DOHH2 (cell line): Measurements from ENCODE around the gene HMBS.

Experiments
- H3F3A ChIP-seq: fragments of 200-600 bp; sonication (generic), shearing (Covaris generic); 2 replicates; pipeline ENCODE4 v1.6.0; 2016; ENCODE audit warnings: antibody characterized with exemption, mild to moderate bottlenecking; ENCODE audit not compliant: control insufficient read depth, insufficient read depth
- H3K27ac ChIP-seq: fragments of 200-600 bp; sonication (generic); 2 replicates; pipeline ENCODE4 v1.5.1; 2014; ENCODE audit warnings: low read depth, mild to moderate bottlenecking, low read length, moderate library complexity
- H3K27me3 ChIP-seq: fragments of 200-600 bp; sonication (generic); 2 replicates; pipeline ENCODE4 v1.6.1; 2014; ENCODE audit warnings: mild to moderate bottlenecking, low read length, mixed read lengths; ENCODE audit not compliant: control insufficient read depth
- H3K36me3 ChIP-seq: fragments of 200-600 bp; sonication (generic); 2 replicates; pipeline ENCODE4 v1.6.1; 2014; ENCODE audit warnings: mild to moderate bottlenecking, low read length, moderate library complexity, mixed read lengths; ENCODE audit not compliant: control insufficient read depth
- H3K4me1 ChIP-seq: fragments of 200-600 bp; sonication (generic); 2 replicates; pipeline ENCODE4 v1.6.1; 2014; ENCODE audit warnings: mild to moderate bottlenecking, low read length, mixed read lengths; ENCODE audit not compliant: control insufficient read depth
- H3K4me2 ChIP-seq: fragments of 200-600 bp; sonication (generic); 2 replicates; pipeline ENCODE4 v1.6.0; 2014; ENCODE audit warnings: mild to moderate bottlenecking, low read length, moderate library complexity
- H3K4me3 ChIP-seq: fragments of 200-600 bp; sonication (generic); 2 replicates; pipeline ENCODE4 v1.5.1; 2014; ENCODE audit warnings: mild to moderate bottlenecking, low read length, mixed read lengths
- H3K79me2 ChIP-seq: fragments of 200-600 bp; sonication (generic); 2 replicates; pipeline ENCODE4 v1.6.1; 2014; ENCODE audit warnings: mild to moderate bottlenecking, low read length, mixed read lengths; ENCODE audit not compliant: control insufficient read depth
- H3K9me2 ChIP-seq: fragments of 200-600 bp; sonication (generic); replicated peaks from 2 replicates; pipeline ENCODE4 v1.6.1; 2014; ENCODE audit warnings: mild to moderate bottlenecking, low read length, mixed read lengths; ENCODE audit not compliant: control insufficient read depth
- H3K9me3 ChIP-seq: fragments of 200-600 bp; sonication (generic); 2 replicates; pipeline ENCODE4 v1.6.1; 2014; ENCODE audit warnings: antibody characterized with exemption, low read length, mixed read lengths; ENCODE audit not compliant: control insufficient read depth, insufficient read depth
- H4K20me1 ChIP-seq: fragments of 200-600 bp; sonication (generic); 2 replicates; pipeline ENCODE4 v1.6.0; 2014; ENCODE audit warnings: low read depth, mild to moderate bottlenecking, antibody characterized with exemption, low read length, moderate library complexity; ENCODE audit not compliant: control insufficient read depth, insufficient read depth
- EZH2phosphoT487 ChIP-seq: fragments of 200-600 bp; sonication (generic); IDR thresholded peaks from 2 replicates; pipeline ENCODE4 v1.6.1; 2017; ENCODE audit warnings: borderline replicate concordance, mild to moderate bottlenecking, antibody characterized with exemption, low read length, moderate library complexity, mixed read lengths
- TF ChIP-seq, protein P1 (sequence below): fragments of 200-600 bp; sonication (generic); IDR thresholded peaks from one replicate; pipeline ENCODE4 v1.5.1; 2014; ENCODE audit warnings: antibody characterized with exemption, mild to moderate bottlenecking, low read depth, low read length; ENCODE audit not compliant: poor library complexity, severe bottlenecking

Gene HMBS

GRCh38 chr11:119087747-119088241, 3.1 kb downstream of the HMBS start:
- Histone ChIP-seq H3K4me2 (no peak overlapping the region), H3K79me2 (peaks cover 32% of the 10 kb centered on the region), H4K20me1 (peaks cover 4% of the 10 kb centered on the region; the same call in 1 of the 2 replicates), H3K9me2 (no peaks in the 10 kb centered on the region), H3K9me3 (no peaks in the 10 kb centered on the region), H3K4me1 (peaks cover 58% of the 10 kb centered on the region), H3K27me3 (no peaks in the 10 kb centered on the region), H3K27ac (no peak overlapping the region), H3F3A (peaks cover 31% of the 10 kb centered on the region), H3K36me3 (peaks cover 28% of the 10 kb centered on the region), H3K4me3 (no peak overlapping the region)
- TF ChIP-seq, protein P1, sequence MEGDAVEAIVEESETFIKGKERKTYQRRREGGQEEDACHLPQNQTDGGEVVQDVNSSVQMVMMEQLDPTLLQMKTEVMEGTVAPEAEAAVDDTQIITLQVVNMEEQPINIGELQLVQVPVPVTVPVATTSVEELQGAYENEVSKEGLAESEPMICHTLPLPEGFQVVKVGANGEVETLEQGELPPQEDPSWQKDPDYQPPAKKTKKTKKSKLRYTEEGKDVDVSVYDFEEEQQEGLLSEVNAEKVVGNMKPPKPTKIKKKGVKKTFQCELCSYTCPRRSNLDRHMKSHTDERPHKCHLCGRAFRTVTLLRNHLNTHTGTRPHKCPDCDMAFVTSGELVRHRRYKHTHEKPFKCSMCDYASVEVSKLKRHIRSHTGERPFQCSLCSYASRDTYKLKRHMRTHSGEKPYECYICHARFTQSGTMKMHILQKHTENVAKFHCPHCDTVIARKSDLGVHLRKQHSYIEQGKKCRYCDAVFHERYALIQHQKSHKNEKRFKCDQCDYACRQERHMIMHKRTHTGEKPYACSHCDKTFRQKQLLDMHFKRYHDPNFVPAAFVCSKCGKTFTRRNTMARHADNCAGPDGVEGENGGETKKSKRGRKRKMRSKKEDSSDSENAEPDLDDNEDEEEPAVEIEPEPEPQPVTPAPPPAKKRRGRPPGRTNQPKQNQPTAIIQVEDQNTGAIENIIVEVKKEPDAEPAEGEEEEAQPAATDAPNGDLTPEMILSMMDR, result no peak
- no peak for TF ChIP-seq EZH2phosphoT487

DNA sequence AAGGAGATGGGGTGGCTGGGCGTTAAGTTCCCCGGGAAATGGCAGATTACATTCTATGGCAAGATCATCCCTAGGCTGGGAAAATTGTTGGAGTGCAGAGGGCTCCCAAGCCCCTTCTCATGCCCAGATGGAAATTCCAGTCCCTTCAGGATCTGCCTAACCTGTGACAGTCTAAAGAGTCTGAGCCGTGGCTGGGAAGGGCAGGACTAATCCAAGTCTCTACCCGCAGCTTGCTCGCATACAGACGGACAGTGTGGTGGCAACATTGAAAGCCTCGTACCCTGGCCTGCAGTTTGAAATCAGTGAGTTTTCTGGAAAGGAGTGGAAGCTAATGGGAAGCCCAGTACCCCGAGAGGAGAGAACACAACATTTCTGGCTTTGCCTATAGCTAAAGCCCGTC, 3.7 kb downstream of the HMBS start:
- H3K4me2 ChIP-seq, result no peak overlapping the region

GRCh38 chr11:119089319-119089718, 4.6 kb downstream of the HMBS start:
- Histone ChIP-seq H3F3A (peaks cover 46% of the 10 kb centered on the region), H3K4me2 (no peak overlapping the region), H3K36me3 (peaks cover 44% of the 10 kb centered on the region), H3K9me2 (no peaks in the 10 kb centered on the region), H3K79me2 (peaks cover 47% of the 10 kb centered on the region), H3K4me3 (no peak overlapping the region), H4K20me1 (peaks cover 17% of the 10 kb centered on the region), H3K27me3 (no peaks in the 10 kb centered on the region), H3K9me3 (no peaks in the 10 kb centered on the region), H3K4me1 (peaks cover 64% of the 10 kb centered on the region), H3K27ac (no peak overlapping the region)
- no peak for TF ChIP-seq EZH2phosphoT487
- TF ChIP-seq, protein P1, result no peak

More for the DNA sequence above, 3.7 kb downstream of the HMBS start:
- peaks cover 10% of the 10 kb centered on the region for H4K20me1 ChIP-seq
- no peaks in the 10 kb centered on the region for H3K27me3 ChIP-seq
- H3K27ac ChIP-seq, result no peak overlapping the region
- peaks cover 34% of the 10 kb centered on the region for H3K36me3 ChIP-seq
- peaks cover 38% of the 10 kb centered on the region for H3K79me2 ChIP-seq
- H3K4me3 ChIP-seq, result no peak overlapping the region
- TF ChIP-seq, protein P1, result no peak
- no peak for TF ChIP-seq EZH2phosphoT487
- H3K4me1 ChIP-seq, result peaks cover 64% of the 10 kb centered on the region
- H3F3A ChIP-seq, result peaks cover 38% of the 10 kb centered on the region
- no peaks in the 10 kb centered on the region for H3K9me2 ChIP-seq
- H3K9me3 ChIP-seq, result no peaks in the 10 kb centered on the region
